ENCODE measurements around the gene DOCK11. TPM values are rescaled to one million over a fixed set of nuclear protein-coding genes. Genes with fewer than 3 reads are reported as not detected.

Gene DOCK11
- polyA plus RNA-seq, 3 donors, result 20.8 to 39.7 (median 34.8) TPM

- no CpG with 5 or more reads among the region's 3 CpGs for WGBS (ENCODE audit: insufficient coverage)
Observed at GRCh38 chrX:118654331-118654730, 158.7 kb downstream of the DOCK11 start.

GRCh38 chrX:118655561-118656246, 160.1 kb downstream of the DOCK11 start:
- intact Hi-C loops (cut with micrococcal nuclease), result no loop called here
- H3K27me3 ChIP-seq (ENCODE audit: control insufficient read depth in 2 of 2, insufficient read depth in 2 of 2, low read length in 2 of 2), result no peaks in the 10 kb centered on the region
- H3K36me3 Mint-ChIP-seq, result peaks cover 37 to 43% of the 10 kb centered on the region in 2 donors

More at GRCh38 chrX:118654331-118654730, 158.7 kb downstream of the DOCK11 start:
- Histone ChIP-seq H3K9ac (ENCODE audit: insufficient read depth, low read length, poor library complexity, severe bottlenecking) (no peak overlapping the region), H3K36me3 (replicated peaks in 1 of 2; ENCODE audit: control insufficient read depth in 1 of 2, insufficient read depth in 2 of 2, low read length in 2 of 2) (peaks cover 52 to 78% of the 10 kb centered on the region in 2 donors), H3K9me3 (replicated peaks in 1 of 2; ENCODE audit: control insufficient read depth in 1 of 2, insufficient read depth in 1 of 2, low read length in 2 of 2) (no peaks in the 10 kb centered on the region), H3K27me3 (ENCODE audit: control insufficient read depth in 2 of 2, insufficient read depth in 2 of 2, low read length in 2 of 2) (no peaks in the 10 kb centered on the region), H3K4me3 (replicated peaks in 1 of 3; ENCODE audit: low read depth in 2 of 3, low read length in 3 of 3) (no peak overlapping the region), H3K27ac (ENCODE audit: low read depth in 1 of 2, low read length in 2 of 2) (peak overlapping the region in 1 of 2 donors; percentile 27), H2AFZ (ENCODE audit: insufficient read depth, low read depth, low read length, poor library complexity, severe bottlenecking) (no peak overlapping the region), H4K20me1 (ENCODE audit: insufficient read depth, low read length) (no peaks in the 10 kb centered on the region), H3K4me2 (replicated peaks; ENCODE audit: extremely low read depth, low read length, poor library complexity, severe bottlenecking) (no peak overlapping the region), H3K4me1 (ENCODE audit: control insufficient read depth in 1 of 2, insufficient read depth in 2 of 2, low read length in 2 of 2) (peaks cover 11 to 15% of the 10 kb centered on the region in 2 donors), H3K79me2 (ENCODE audit: insufficient read depth, low read length) (no peaks in the 10 kb centered on the region)
- TF ChIP-seq CTCF (IDR thresholded peaks at IDR 0.05), result no peak
- peak overlapping the region in 6 of 7 donors; percentile 46 to 88 (median 66) for H3K27ac Mint-ChIP-seq
- peaks cover 8% of the 10 kb centered on the region for H3K4me1 Mint-ChIP-seq
- no peaks in the 10 kb centered on the region for H3K27me3 Mint-ChIP-seq (ENCODE audit: low read depth in 3 of 3)
- H3K4me3 Mint-ChIP-seq, result no peak overlapping the region
- peak; percentile 11 to 21 (median 12) for DNase-seq
- intact Hi-C loops (cut with micrococcal nuclease), result no loop called here
- no peaks in the 10 kb centered on the region for H3K9me3 Mint-ChIP-seq
- peaks cover 33 to 47% of the 10 kb centered on the region in 2 donors for H3K36me3 Mint-ChIP-seq

More at GRCh38 chrX:118655561-118656246, 160.1 kb downstream of the DOCK11 start:
- H3K79me2 ChIP-seq (ENCODE audit: insufficient read depth, low read length), result no peaks in the 10 kb centered on the region
- H4K20me1 ChIP-seq (ENCODE audit: insufficient read depth, low read length), result no peaks in the 10 kb centered on the region
- H2AFZ ChIP-seq (ENCODE audit: insufficient read depth, low read depth, low read length, poor library complexity, severe bottlenecking), result no peak overlapping the region
- Mint-ChIP-seq H3K9me3 (no peaks in the 10 kb centered on the region), H3K4me1 (peaks cover 8% of the 10 kb centered on the region), H3K4me3 (no peak overlapping the region), H3K27ac (peak overlapping the region in 1 of 7 donors; percentile 35), H3K27me3 (ENCODE audit: low read depth in 3 of 3) (no peaks in the 10 kb centered on the region)
- H3K4me3 ChIP-seq (replicated peaks in 1 of 3; ENCODE audit: low read depth in 2 of 3, low read length in 3 of 3), result no peak overlapping the region
- peaks cover 11 to 15% of the 10 kb centered on the region in 2 donors for H3K4me1 ChIP-seq (ENCODE audit: control insufficient read depth in 1 of 2, insufficient read depth in 2 of 2, low read length in 2 of 2)
- DNase-seq, result no peak
- H3K27ac ChIP-seq (ENCODE audit: low read depth in 1 of 2, low read length in 2 of 2), result no peak overlapping the region
- TF ChIP-seq CTCF (IDR thresholded peaks at IDR 0.05), result no peak
- no CpG with 5 or more reads among the region's 4 CpGs for WGBS (ENCODE audit: insufficient coverage)
- no peak overlapping the region for H3K9ac ChIP-seq (ENCODE audit: insufficient read depth, low read length, poor library complexity, severe bottlenecking)
- peaks cover 46 to 79% of the 10 kb centered on the region in 2 donors for H3K36me3 ChIP-seq (replicated peaks in 1 of 2; ENCODE audit: control insufficient read depth in 1 of 2, insufficient read depth in 2 of 2, low read length in 2 of 2)
- no peak overlapping the region for H3K4me2 ChIP-seq (replicated peaks; ENCODE audit: extremely low read depth, low read length, poor library complexity, severe bottlenecking)
- H3K9me3 ChIP-seq (replicated peaks in 1 of 2; ENCODE audit: control insufficient read depth in 1 of 2, insufficient read depth in 1 of 2, low read length in 2 of 2), result no peaks in the 10 kb centered on the region

Measured in CD14-positive monocyte (primary cell).